Measurements from ENCODE around the gene AAR2. TPM values are rescaled to one million over a fixed set of nuclear protein-coding genes. Genes with fewer than 3 reads are reported as not detected.

AAR2 gene
- total and polyA plus RNA-seq, 7 experiments from 2014 or later, result 18.2 to 55.8 (median 24.3) TPM

GRCh38 chr20:36267605-36268381 is 31.5 kb downstream of the AAR2 start:
- H3K4me1 Mint-ChIP-seq, result no peaks in the 10 kb centered on the region
- H3K9me3 ChIP-seq (ENCODE audit: control insufficient read depth in 2 of 3, low read length in 3 of 3), result no peaks in the 10 kb centered on the region
- H3K4me3 Mint-ChIP-seq, result peak overlapping the region in 1 of 10 donors; percentile 53
- no peak overlapping the region for H3K27ac Mint-ChIP-seq
- intact Hi-C loops (cut with micrococcal nuclease), result no loop called here
- peaks cover 0 to 3% (median 0%) of the 10 kb centered on the region in 5 donors for H3K36me3 Mint-ChIP-seq
- no peaks in the 10 kb centered on the region for H3K9me3 Mint-ChIP-seq
- ATAC-seq (no peak), DNase-seq (no peak)
- no peaks in the 10 kb centered on the region for H3K4me1 ChIP-seq (ENCODE audit: control insufficient read depth in 2 of 2, insufficient read depth in 2 of 2, low read length in 2 of 2)
- H3K27ac ChIP-seq (ENCODE audit: low read depth, low read length), result no peak overlapping the region
- peaks cover 0 to 3% (median 0%) of the 10 kb centered on the region in 5 donors for H3K27me3 Mint-ChIP-seq
- no peaks in the 10 kb centered on the region for H3K36me3 ChIP-seq (ENCODE audit: control insufficient read depth in 2 of 3, insufficient read depth in 3 of 3, low read length in 3 of 3)
- ChIA-PET CTCF (interaction anchor here (0.6 kb wide), 1 partner anchor 58 kb away, joined by 3 read pairs; no protein-coding TSS in a partner anchor), POLR2A (no interaction called here)
- no peak overlapping the region for H3K4me3 ChIP-seq (ENCODE audit: low read length)
- no peaks in the 10 kb centered on the region for H3K27me3 ChIP-seq (ENCODE audit: control insufficient read depth in 2 of 2, insufficient read depth in 2 of 2, low read length in 2 of 2)

- intact Hi-C loops (cut with micrococcal nuclease), result no loop called here
- ChIA-PET CTCF (no interaction called here), POLR2A (no interaction called here)
- ATAC-seq, result no peak
- Mint-ChIP-seq H3K4me3 (no peak overlapping the region), H3K27me3 (peaks cover 0 to 9% (median 0%) of the 10 kb centered on the region in 5 donors), H3K4me1 (no peaks in the 10 kb centered on the region), H3K27ac (no peak overlapping the region), H3K36me3 (peaks cover 0 to 3% (median 0%) of the 10 kb centered on the region in 5 donors), H3K9me3 (no peaks in the 10 kb centered on the region)
- no peaks in the 10 kb centered on the region for H3K9me3 ChIP-seq (ENCODE audit: control insufficient read depth in 2 of 3, low read length in 3 of 3)
- no peak overlapping the region for H3K27ac ChIP-seq (ENCODE audit: low read depth, low read length)
- no peaks in the 10 kb centered on the region for H3K36me3 ChIP-seq (ENCODE audit: control insufficient read depth in 2 of 3, insufficient read depth in 3 of 3, low read length in 3 of 3)
- H3K27me3 ChIP-seq (ENCODE audit: control insufficient read depth in 2 of 2, insufficient read depth in 2 of 2, low read length in 2 of 2), result no peaks in the 10 kb centered on the region
- no peak for DNase-seq
- no peak overlapping the region for H3K4me3 ChIP-seq (ENCODE audit: low read length)
- H3K4me1 ChIP-seq (ENCODE audit: control insufficient read depth in 2 of 2, insufficient read depth in 2 of 2, low read length in 2 of 2), result no peaks in the 10 kb centered on the region
These were observed 32.4 kb downstream of the AAR2 start for GRCh38 chr20:36268440-36269342.

- Histone ChIP-seq H3K36me3 (ENCODE audit: control insufficient read depth in 2 of 3, insufficient read depth in 3 of 3, low read length in 3 of 3) (no peaks in the 10 kb centered on the region), H3K27ac (ENCODE audit: low read depth, low read length) (no peak overlapping the region), H3K4me1 (ENCODE audit: control insufficient read depth in 2 of 2, insufficient read depth in 2 of 2, low read length in 2 of 2) (no peaks in the 10 kb centered on the region), H3K4me3 (ENCODE audit: low read length) (no peak overlapping the region), H3K27me3 (ENCODE audit: control insufficient read depth in 2 of 2, insufficient read depth in 2 of 2, low read length in 2 of 2) (no peaks in the 10 kb centered on the region), H3K9me3 (ENCODE audit: control insufficient read depth in 2 of 3, low read length in 3 of 3) (no peaks in the 10 kb centered on the region)
- no peak for DNase-seq
- POLR2A ChIA-PET, result no interaction called here
- H3K4me1 Mint-ChIP-seq, result no peaks in the 10 kb centered on the region
- peaks cover 0 to 9% (median 0%) of the 10 kb centered on the region in 5 donors for H3K27me3 Mint-ChIP-seq
- H3K27ac Mint-ChIP-seq, result no peak overlapping the region
- no peak for ATAC-seq
- no peaks in the 10 kb centered on the region for H3K36me3 Mint-ChIP-seq
- H3K4me3 Mint-ChIP-seq, result no peak overlapping the region
- intact Hi-C loops (cut with micrococcal nuclease), result no loop called here
- CTCF ChIA-PET, result no interaction called here
- H3K9me3 Mint-ChIP-seq, result no peaks in the 10 kb centered on the region
These were observed 33.2 kb downstream of the AAR2 start for GRCh38 chr20:36269507-36269906.

GRCh38 chr20:36270744-36271638 is 34.7 kb downstream of the AAR2 start:
- no peak for DNase-seq
- no peak overlapping the region for H3K27ac ChIP-seq (ENCODE audit: low read depth, low read length)
- ChIA-PET CTCF (no interaction called here), POLR2A (no interaction called here)
- peaks cover 0 to 13% (median 0%) of the 10 kb centered on the region in 5 donors for H3K27me3 Mint-ChIP-seq
- H3K4me3 ChIP-seq (ENCODE audit: low read length), result no peak overlapping the region
- no peaks in the 10 kb centered on the region for H3K36me3 ChIP-seq (ENCODE audit: control insufficient read depth in 2 of 3, insufficient read depth in 3 of 3, low read length in 3 of 3)
- ATAC-seq, result no peak
- no peaks in the 10 kb centered on the region for H3K9me3 ChIP-seq (ENCODE audit: control insufficient read depth in 2 of 3, low read length in 3 of 3)
- H3K36me3 Mint-ChIP-seq, result no peaks in the 10 kb centered on the region
- no peaks in the 10 kb centered on the region for H3K27me3 ChIP-seq (ENCODE audit: control insufficient read depth in 2 of 2, insufficient read depth in 2 of 2, low read length in 2 of 2)
- intact Hi-C loops (cut with micrococcal nuclease), result loop anchor here in 1 of 2 donors (5.0 kb wide), 1 partner anchor 616 kb away; no protein-coding TSS in a partner anchor
- no peak overlapping the region for H3K4me3 Mint-ChIP-seq
- no peaks in the 10 kb centered on the region for H3K9me3 Mint-ChIP-seq
- H3K4me1 ChIP-seq (ENCODE audit: control insufficient read depth in 2 of 2, insufficient read depth in 2 of 2, low read length in 2 of 2), result no peaks in the 10 kb centered on the region
- no peak overlapping the region for H3K27ac Mint-ChIP-seq
- peaks cover 0 to 1% (median 0%) of the 10 kb centered on the region in 7 donors for H3K4me1 Mint-ChIP-seq

- ATAC-seq (no peak), DNase-seq (no peak)
- Mint-ChIP-seq H3K36me3 (no peaks in the 10 kb centered on the region), H3K4me3 (no peak overlapping the region), H3K27ac (no peak overlapping the region), H3K9me3 (no peaks in the 10 kb centered on the region), H3K4me1 (peaks cover 0 to 1% (median 0%) of the 10 kb centered on the region in 7 donors), H3K27me3 (peaks cover 0 to 13% (median 0%) of the 10 kb centered on the region in 5 donors)
- H3K27me3 ChIP-seq (ENCODE audit: control insufficient read depth in 2 of 2, insufficient read depth in 2 of 2, low read length in 2 of 2), result no peaks in the 10 kb centered on the region
- intact Hi-C loops (cut with micrococcal nuclease), result loop anchor here (2.0 to 5.0 kb wide), 2 partner anchors 167 to 615 kb away; no protein-coding TSS in a partner anchor
- no peaks in the 10 kb centered on the region for H3K36me3 ChIP-seq (ENCODE audit: control insufficient read depth in 2 of 3, insufficient read depth in 3 of 3, low read length in 3 of 3)
- no peak overlapping the region for H3K27ac ChIP-seq (ENCODE audit: low read depth, low read length)
- H3K4me1 ChIP-seq (ENCODE audit: control insufficient read depth in 2 of 2, insufficient read depth in 2 of 2, low read length in 2 of 2), result no peaks in the 10 kb centered on the region
- no peak overlapping the region for H3K4me3 ChIP-seq (ENCODE audit: low read length)
- ChIA-PET POLR2A (no interaction called here), CTCF (no interaction called here)
- H3K9me3 ChIP-seq (ENCODE audit: control insufficient read depth in 2 of 3, low read length in 3 of 3), result no peaks in the 10 kb centered on the region
These were observed 35.6 kb downstream of the AAR2 start for GRCh38 chr20:36271639-36272546.

Measured in naive thymus-derived CD4-positive, alpha-beta T cell (primary cell).